Measurements from ENCODE around the gene MTA3.

Gene MTA3

GRCh38 chr2:42791606-42792005 is 223.2 kb downstream of the MTA3 start:
- no peak for DNase-seq

GRCh38 chr2:42792087-42792582 is 223.7 kb downstream of the MTA3 start:
- no peak for DNase-seq

GRCh38 chr2:42792583-42793333 is 224.3 kb downstream of the MTA3 start, which contains the start of gene HAAO:
Gene HAAO, minus strand, starts transcription at chr2:42792583. Its CDS starts 47 bp downstream, at chr2:42792536.
- DNase-seq, result no peak

- DNase-seq, result no peak
These were observed 225.2 kb downstream of the MTA3 start for GRCh38 chr2:42793334-42794270.

GRCh38 chr2:42794271-42795046 is 226.0 kb downstream of the MTA3 start:
- no peak for DNase-seq

GRCh38 chr2:42795275-42795674 is 226.8 kb downstream of the MTA3 start:
- DNase-seq, result no peak

- DNase-seq, result no peak
These were observed 227.4 kb downstream of the MTA3 start for GRCh38 chr2:42795841-42796301.

GRCh38 chr2:42796427-42797248 is 228.2 kb downstream of the MTA3 start:
- no peak for DNase-seq

GRCh38 chr2:42797281-42797680 is 228.8 kb downstream of the MTA3 start:
- DNase-seq, result no peak

GRCh38 chr2:42799881-42800280 is 231.4 kb downstream of the MTA3 start:
- no peak for DNase-seq

GRCh38 chr2:42800461-42800962 is 232.1 kb downstream of the MTA3 start:
- DNase-seq, result no peak

- DNase-seq, result no peak
These were observed 232.5 kb downstream of the MTA3 start for GRCh38 chr2:42800981-42801380.

- no peak for DNase-seq
These were observed 232.9 kb downstream of the MTA3 start for GRCh38 chr2:42801381-42801780.

- no peak for DNase-seq
These were observed 233.7 kb downstream of the MTA3 start for GRCh38 chr2:42802150-42802549.

- DNase-seq, result no peak
These were observed 235.9 kb downstream of the MTA3 start for GRCh38 chr2:42804338-42804737.

- no peak for DNase-seq
These were observed 236.5 kb downstream of the MTA3 start for GRCh38 chr2:42804891-42805290.
